Measurements from ENCODE around the gene SPANXD. TPM values are rescaled to one million over a fixed set of nuclear protein-coding genes. Genes with fewer than 3 reads are reported as not detected.
"Not testable (repeated sequence)": the region's sequence is repeated elsewhere in the genome, so short reads cannot be mapped to it uniquely, and the experiment has no call there.

Gene SPANXD, protein sequence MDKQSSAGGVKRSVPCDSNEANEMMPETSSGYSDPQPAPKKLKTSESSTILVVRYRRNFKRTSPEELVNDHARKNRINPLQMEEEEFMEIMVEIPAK
- not detected for total RNA-seq

DNA sequence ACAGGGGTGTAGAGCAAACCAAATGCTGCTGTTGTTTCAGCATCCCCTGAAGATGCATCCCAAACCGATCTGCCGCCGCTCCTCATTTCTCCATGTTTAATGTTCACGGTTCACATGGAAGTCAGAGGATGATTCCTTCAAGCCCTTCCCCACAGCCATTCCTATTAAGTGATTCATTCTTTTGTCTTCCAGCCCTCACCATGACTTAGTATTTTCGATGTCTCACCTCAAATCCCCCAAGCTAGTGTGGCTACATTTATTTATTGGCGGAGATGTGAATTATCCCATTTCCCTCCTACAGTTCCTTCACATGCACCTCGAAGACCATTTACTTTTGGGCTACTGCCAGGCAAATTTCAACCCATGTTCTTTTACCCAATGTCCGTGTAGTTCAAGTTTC, at the start of gene SPANXD:
Gene SPANXD, minus strand, starts transcription at position 101 of the 400 bp plus-strand sequence. CDS start 334 bp downstream, outside the sequence.
- H3K27me3 ChIP-seq; H3K36me3 ChIP-seq; H3K4me3 ChIP-seq; H3K27ac ChIP-seq; DNase-seq (ENCODE audit: extremely low spot score in 2 of 2); H3K9me3 ChIP-seq; intact Hi-C loops (cut with DNase I); H3K4me1 ChIP-seq: not testable (repeated sequence)

DNA sequence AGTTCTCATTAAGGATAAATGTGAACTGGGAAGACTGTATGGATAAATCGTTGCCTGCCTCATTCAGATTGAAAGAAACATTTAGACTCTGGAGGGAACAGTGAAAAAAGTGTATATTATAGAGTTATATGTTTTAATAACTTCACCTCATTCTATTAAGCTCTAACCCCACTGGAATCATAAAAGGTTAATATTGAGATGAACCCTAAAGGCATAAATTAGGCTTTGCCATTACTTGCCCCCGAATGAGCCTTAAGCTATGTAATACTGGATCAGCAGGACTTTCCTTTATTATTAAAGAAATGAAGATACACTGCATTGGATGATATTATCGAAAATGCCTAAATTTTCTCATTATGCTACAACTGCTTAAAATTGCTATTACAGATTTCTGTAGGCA, 44.1 kb upstream of the SPANXD start:
- TF ChIP-seq POLR2A (IDR thresholded peaks at IDR 0.05) = no peak
- no peak for TF ChIP-seq POLR2AphosphoS5 (IDR thresholded peaks at IDR 0.05; ENCODE audit: insufficient read depth in 1 of 2, low read depth in 1 of 2)
- TF ChIP-seq, protein P1, sequence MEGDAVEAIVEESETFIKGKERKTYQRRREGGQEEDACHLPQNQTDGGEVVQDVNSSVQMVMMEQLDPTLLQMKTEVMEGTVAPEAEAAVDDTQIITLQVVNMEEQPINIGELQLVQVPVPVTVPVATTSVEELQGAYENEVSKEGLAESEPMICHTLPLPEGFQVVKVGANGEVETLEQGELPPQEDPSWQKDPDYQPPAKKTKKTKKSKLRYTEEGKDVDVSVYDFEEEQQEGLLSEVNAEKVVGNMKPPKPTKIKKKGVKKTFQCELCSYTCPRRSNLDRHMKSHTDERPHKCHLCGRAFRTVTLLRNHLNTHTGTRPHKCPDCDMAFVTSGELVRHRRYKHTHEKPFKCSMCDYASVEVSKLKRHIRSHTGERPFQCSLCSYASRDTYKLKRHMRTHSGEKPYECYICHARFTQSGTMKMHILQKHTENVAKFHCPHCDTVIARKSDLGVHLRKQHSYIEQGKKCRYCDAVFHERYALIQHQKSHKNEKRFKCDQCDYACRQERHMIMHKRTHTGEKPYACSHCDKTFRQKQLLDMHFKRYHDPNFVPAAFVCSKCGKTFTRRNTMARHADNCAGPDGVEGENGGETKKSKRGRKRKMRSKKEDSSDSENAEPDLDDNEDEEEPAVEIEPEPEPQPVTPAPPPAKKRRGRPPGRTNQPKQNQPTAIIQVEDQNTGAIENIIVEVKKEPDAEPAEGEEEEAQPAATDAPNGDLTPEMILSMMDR (IDR thresholded peaks at IDR 0.05) = no peak
- Histone ChIP-seq H3K27me3 (no peaks in the 10 kb centered on the region), H3K36me3 (no peaks in the 10 kb centered on the region), H3K27ac (no peak overlapping the region), H3K4me3 (no peak overlapping the region), H3K9me3 (no peaks in the 10 kb centered on the region), H3K4me1 (no peaks in the 10 kb centered on the region)
- intact Hi-C loops (cut with DNase I) = no loop called here
- no peak for DNase-seq (ENCODE audit: extremely low spot score in 2 of 2)

DNA sequence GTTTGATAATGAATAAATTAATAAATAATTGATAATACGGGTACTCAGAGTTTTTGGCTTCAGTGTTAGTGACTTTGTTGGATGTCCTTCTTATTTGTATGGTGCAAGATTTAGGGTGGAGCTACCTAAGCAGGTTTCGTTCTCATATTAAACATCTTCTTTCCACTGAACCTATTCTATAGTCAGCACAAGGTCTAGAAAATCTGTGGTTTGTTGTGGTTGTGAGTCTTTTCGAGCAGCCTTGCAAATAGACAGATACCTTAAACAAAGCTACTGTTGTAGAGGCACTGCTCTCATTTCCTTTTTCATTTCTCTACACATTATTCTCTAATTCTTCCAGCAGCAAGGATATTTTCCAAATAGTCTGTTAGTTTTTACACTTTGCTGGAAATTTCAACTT, 38.1 kb upstream of the SPANXD start:
- Histone ChIP-seq H3K4me1 (no peaks in the 10 kb centered on the region), H3K27me3 (no peaks in the 10 kb centered on the region), H3K36me3 (no peaks in the 10 kb centered on the region), H3K27ac (no peak overlapping the region), H3K4me3 (no peak overlapping the region), H3K9me3 (no peaks in the 10 kb centered on the region)
- DNase-seq (ENCODE audit: extremely low spot score in 2 of 2) = no peak
- intact Hi-C loops (cut with DNase I) = no loop called here
- TF ChIP-seq POLR2A (IDR thresholded peaks at IDR 0.05) (no peak), POLR2AphosphoS5 (IDR thresholded peaks at IDR 0.05; ENCODE audit: insufficient read depth in 1 of 2, low read depth in 1 of 2) (no peak)
- TF ChIP-seq, protein P1 (IDR thresholded peaks at IDR 0.05) = no peak

DNA sequence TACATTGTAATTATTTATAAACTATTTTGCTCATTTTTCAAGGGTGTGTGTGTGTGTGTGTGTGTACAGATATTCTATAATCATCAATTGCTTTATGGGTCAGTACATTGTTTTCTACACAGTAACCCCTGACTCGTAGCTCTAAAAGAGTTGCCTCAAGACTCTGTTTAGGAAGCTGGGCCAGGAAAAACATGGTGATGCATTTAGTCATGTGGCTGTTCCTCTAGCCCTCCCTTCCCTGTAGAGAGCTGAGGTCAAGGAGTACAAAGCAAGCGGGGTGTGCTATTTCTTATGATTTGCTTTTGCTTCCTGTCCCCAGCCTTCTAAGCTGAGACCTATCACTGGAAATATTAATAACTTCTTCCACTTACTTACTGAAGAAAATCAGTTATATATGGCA, 34.8 kb upstream of the SPANXD start:
- Histone ChIP-seq H3K4me1 (no peaks in the 10 kb centered on the region), H3K4me3 (no peak overlapping the region), H3K36me3 (no peaks in the 10 kb centered on the region), H3K27me3 (no peaks in the 10 kb centered on the region), H3K9me3 (no peaks in the 10 kb centered on the region), H3K27ac (no peak overlapping the region)
- intact Hi-C loops (cut with DNase I) = no loop called here
- no peak for DNase-seq (ENCODE audit: extremely low spot score in 2 of 2)
- no peak for TF ChIP-seq POLR2AphosphoS5 (IDR thresholded peaks at IDR 0.05; ENCODE audit: insufficient read depth in 1 of 2, low read depth in 1 of 2)

DNA sequence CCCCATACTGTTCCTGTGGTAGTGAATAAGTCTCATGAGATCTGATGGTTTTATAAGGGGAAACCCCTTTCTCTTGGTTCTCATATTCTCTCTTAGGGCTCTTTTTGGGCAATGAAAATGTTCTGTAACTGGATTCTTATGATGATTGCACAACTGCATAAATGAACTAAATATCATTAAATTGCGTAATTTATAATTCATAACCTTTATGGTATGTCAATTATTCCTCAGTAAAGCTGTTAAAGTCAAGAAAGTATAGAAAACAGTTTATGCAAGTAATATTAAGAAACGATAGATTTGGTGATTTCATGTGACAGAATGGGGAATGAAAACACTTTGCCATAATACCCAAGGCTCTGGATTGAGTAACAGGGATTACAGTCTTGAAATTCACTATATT, 33.5 kb upstream of the SPANXD start:
- no peak overlapping the region for H3K27ac ChIP-seq
- no peaks in the 10 kb centered on the region for H3K4me1 ChIP-seq
- H3K9me3 ChIP-seq = no peaks in the 10 kb centered on the region
- no peak for DNase-seq (ENCODE audit: extremely low spot score in 2 of 2)
- H3K4me3 ChIP-seq = no peak overlapping the region
- H3K27me3 ChIP-seq = no peaks in the 10 kb centered on the region
- intact Hi-C loops (cut with DNase I) = no loop called here
- no peaks in the 10 kb centered on the region for H3K36me3 ChIP-seq
- TF ChIP-seq POLR2A (IDR thresholded peaks at IDR 0.05) (no peak), POLR2AphosphoS5 (IDR thresholded peaks at IDR 0.05; ENCODE audit: insufficient read depth in 1 of 2, low read depth in 1 of 2) (no peak)
- TF ChIP-seq, protein P1 (IDR thresholded peaks at IDR 0.05) = no peak

DNA sequence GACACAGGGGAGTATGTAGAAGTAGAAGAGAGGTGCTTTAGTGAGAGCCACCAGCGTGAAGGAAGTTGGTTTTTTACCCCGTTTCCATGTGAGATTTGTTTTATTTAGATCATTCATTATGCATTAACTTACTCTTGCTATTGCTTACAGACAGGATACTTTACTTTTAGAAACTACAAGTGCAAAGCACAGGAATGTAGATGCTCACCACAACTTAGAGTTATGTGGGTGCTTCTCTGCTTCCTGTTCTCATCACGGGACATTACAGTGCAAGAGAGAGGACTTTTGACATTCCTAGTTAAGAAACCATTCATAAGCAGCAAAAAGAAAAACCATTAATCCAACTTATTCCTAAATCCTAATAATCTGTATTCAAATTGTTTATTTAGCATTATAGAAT, 25.6 kb upstream of the SPANXD start:
- Histone ChIP-seq H3K4me3 (no peak overlapping the region), H3K27me3 (no peaks in the 10 kb centered on the region), H3K4me1 (no peaks in the 10 kb centered on the region), H3K27ac (no peak overlapping the region), H3K9me3 (no peaks in the 10 kb centered on the region), H3K36me3 (no peaks in the 10 kb centered on the region)
- intact Hi-C loops (cut with DNase I) = no loop called here
- TF ChIP-seq POLR2AphosphoS5 (IDR thresholded peaks at IDR 0.05; ENCODE audit: insufficient read depth in 1 of 2, low read depth in 1 of 2) (no peak), POLR2A (IDR thresholded peaks at IDR 0.05) (no peak)
- TF ChIP-seq, protein P1 (IDR thresholded peaks at IDR 0.05) = no peak
- no peak for DNase-seq (ENCODE audit: extremely low spot score in 2 of 2)

Data from vagina (tissue), 2 donors.